ENCODE results near the gene ITIH3. TPM values are rescaled to one million over a fixed set of nuclear protein-coding genes. Genes with fewer than 3 reads are reported as not detected.

The ITIH3 gene
- total RNA-seq, 1 donor from 2014 or later = 2.1 TPM

GRCh38 chr3:52847726-52848125 lies 53.1 kb downstream of the ITIH3 start:
- Histone ChIP-seq H3K9me3 (ENCODE audit: control insufficient read depth in 3 of 3, low read length in 3 of 3) (no peaks in the 10 kb centered on the region), H3K27me3 (ENCODE audit: control insufficient read depth in 3 of 3, insufficient read depth in 3 of 3, low read length in 3 of 3) (no peaks in the 10 kb centered on the region), H3K4me1 (ENCODE audit: control insufficient read depth in 3 of 3, insufficient read depth in 3 of 3, low read length in 3 of 3) (peaks cover 53 to 79% (median 74%) of the 10 kb centered on the region in 3 donors), H3K4me3 (ENCODE audit: low read length in 3 of 3) (no peak overlapping the region), H3K9ac (ENCODE audit: low read depth in 1 of 3, low read length in 3 of 3) (peak overlapping the region in 1 of 3 donors; percentile 45), H3K27ac (ENCODE audit: low read depth, low read length) (peak overlapping the region; percentile 97), H3K36me3 (ENCODE audit: control insufficient read depth in 3 of 3, insufficient read depth in 3 of 3, low read length in 3 of 3) (peaks cover 20 to 31% (median 30%) of the 10 kb centered on the region in 3 donors)

DNA sequence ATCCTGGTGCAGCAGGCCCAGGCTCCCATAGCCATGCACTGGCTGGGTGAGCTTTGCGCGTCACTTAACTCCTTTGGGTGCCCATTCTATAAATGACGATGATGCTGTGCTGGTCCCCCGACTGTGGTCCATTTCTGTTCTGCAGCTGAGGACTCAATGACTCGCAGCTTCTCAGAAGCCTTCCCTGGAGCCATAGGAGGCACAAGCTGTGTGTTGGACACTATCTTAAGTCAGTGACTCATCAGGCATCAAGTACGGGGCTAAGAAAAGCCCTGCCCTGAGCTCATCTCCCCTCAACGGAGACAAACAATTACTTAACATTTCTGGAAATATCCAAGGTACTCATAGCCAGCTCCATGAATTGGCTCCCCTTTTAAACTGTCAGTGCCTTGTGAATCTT lies 54.0 kb downstream of the ITIH3 start:
- H3K4me1 ChIP-seq (ENCODE audit: control insufficient read depth in 3 of 3, insufficient read depth in 3 of 3, low read length in 3 of 3) = peaks cover 45 to 70% (median 66%) of the 10 kb centered on the region in 3 donors
- H3K27ac ChIP-seq (ENCODE audit: low read depth, low read length) = peak overlapping the region; percentile 97
- peak overlapping the region; percentile 28 to 74 (median 60) for H3K9ac ChIP-seq (ENCODE audit: low read depth in 1 of 3, low read length in 3 of 3)
- H3K36me3 ChIP-seq (ENCODE audit: control insufficient read depth in 3 of 3, insufficient read depth in 3 of 3, low read length in 3 of 3) = peaks cover 20 to 34% (median 31%) of the 10 kb centered on the region in 3 donors
- no peaks in the 10 kb centered on the region for H3K27me3 ChIP-seq (ENCODE audit: control insufficient read depth in 3 of 3, insufficient read depth in 3 of 3, low read length in 3 of 3)
- peak overlapping the region in 2 of 3 donors; percentile 7 to 19 for H3K4me3 ChIP-seq (ENCODE audit: low read length in 3 of 3)
- H3K9me3 ChIP-seq (ENCODE audit: control insufficient read depth in 3 of 3, low read length in 3 of 3) = no peaks in the 10 kb centered on the region

- no peaks in the 10 kb centered on the region for H3K9me3 ChIP-seq (ENCODE audit: control insufficient read depth in 3 of 3, low read length in 3 of 3)
- H3K27ac ChIP-seq (ENCODE audit: low read depth, low read length) = peak overlapping the region; percentile 97
- H3K27me3 ChIP-seq (ENCODE audit: control insufficient read depth in 3 of 3, insufficient read depth in 3 of 3, low read length in 3 of 3) = no peaks in the 10 kb centered on the region
- H3K4me1 ChIP-seq (ENCODE audit: control insufficient read depth in 3 of 3, insufficient read depth in 3 of 3, low read length in 3 of 3) = peaks cover 34 to 60% (median 55%) of the 10 kb centered on the region in 3 donors
- H3K9ac ChIP-seq (ENCODE audit: low read depth in 1 of 3, low read length in 3 of 3) = peak overlapping the region; percentile 15 to 74 (median 45)
- H3K36me3 ChIP-seq (ENCODE audit: control insufficient read depth in 3 of 3, insufficient read depth in 3 of 3, low read length in 3 of 3) = peaks cover 20 to 39% (median 38%) of the 10 kb centered on the region in 3 donors
- no peak overlapping the region for H3K4me3 ChIP-seq (ENCODE audit: low read length in 3 of 3)
These were observed 55.1 kb downstream of the ITIH3 start for GRCh38 chr3:52849656-52850055.

DNA sequence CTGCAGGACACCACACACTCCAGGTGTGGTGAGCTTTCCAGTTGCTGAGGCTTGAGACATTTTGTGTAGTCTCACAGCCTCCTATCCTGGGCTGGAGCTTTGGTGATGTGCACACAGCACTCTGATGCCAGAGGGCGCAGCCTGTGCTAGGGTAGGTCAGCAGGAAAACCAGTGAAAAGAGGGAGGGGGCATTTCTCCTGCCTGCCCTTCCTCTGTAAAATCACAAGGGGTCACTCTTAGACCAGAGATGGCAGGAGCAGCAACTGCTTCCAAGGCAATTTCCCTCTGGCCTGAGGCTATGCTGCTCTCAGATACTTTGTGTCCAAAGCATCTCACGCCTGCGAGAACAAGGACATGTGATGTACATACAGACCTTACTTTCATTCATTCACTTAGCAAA lies 56.8 kb downstream of the ITIH3 start:
- Histone ChIP-seq H3K36me3 (ENCODE audit: control insufficient read depth in 3 of 3, insufficient read depth in 3 of 3, low read length in 3 of 3) (peaks cover 27 to 41% (median 38%) of the 10 kb centered on the region in 3 donors), H3K27ac (ENCODE audit: low read depth, low read length) (no peak overlapping the region)

DNA sequence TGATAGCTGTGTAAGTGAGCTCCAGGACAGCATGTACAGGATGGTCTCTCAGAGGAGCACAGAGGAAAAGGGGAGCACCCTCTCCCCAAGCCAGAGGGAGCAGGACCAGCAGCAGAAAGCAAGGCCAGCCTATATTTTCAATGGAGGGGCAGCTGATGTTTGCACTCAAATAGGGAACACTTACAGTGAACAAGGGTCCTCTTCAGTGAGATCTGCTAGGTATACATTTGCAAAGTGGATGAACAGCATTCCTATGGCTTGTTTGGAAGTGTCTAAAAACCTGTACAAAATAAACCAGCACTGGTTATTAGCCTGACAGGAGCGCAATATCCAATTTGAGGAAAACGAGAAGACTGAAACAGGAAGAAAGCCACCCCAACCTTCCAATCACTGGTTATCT lies 57.8 kb downstream of the ITIH3 start:
- H3K27me3 ChIP-seq (ENCODE audit: control insufficient read depth in 3 of 3, insufficient read depth in 3 of 3, low read length in 3 of 3) = no peaks in the 10 kb centered on the region
- no peak overlapping the region for H3K9ac ChIP-seq (ENCODE audit: low read depth in 1 of 3, low read length in 3 of 3)
- no peak overlapping the region for H3K4me3 ChIP-seq (ENCODE audit: low read length in 3 of 3)
- H3K36me3 ChIP-seq (ENCODE audit: control insufficient read depth in 3 of 3, insufficient read depth in 3 of 3, low read length in 3 of 3) = peaks cover 27 to 45% (median 38%) of the 10 kb centered on the region in 3 donors
- H3K9me3 ChIP-seq (ENCODE audit: control insufficient read depth in 3 of 3, low read length in 3 of 3) = no peaks in the 10 kb centered on the region
- H3K4me1 ChIP-seq (ENCODE audit: control insufficient read depth in 3 of 3, insufficient read depth in 3 of 3, low read length in 3 of 3) = peaks cover 17 to 33% (median 31%) of the 10 kb centered on the region in 3 donors
- H3K27ac ChIP-seq (ENCODE audit: low read depth, low read length) = no peak overlapping the region

More for the DNA sequence above, 56.8 kb downstream of the ITIH3 start:
- H3K27me3 ChIP-seq (ENCODE audit: control insufficient read depth in 3 of 3, insufficient read depth in 3 of 3, low read length in 3 of 3) = no peaks in the 10 kb centered on the region
- H3K9me3 ChIP-seq (ENCODE audit: control insufficient read depth in 3 of 3, low read length in 3 of 3) = no peaks in the 10 kb centered on the region
- no peak overlapping the region for H3K4me3 ChIP-seq (ENCODE audit: low read length in 3 of 3)
- peaks cover 21 to 43% (median 40%) of the 10 kb centered on the region in 3 donors for H3K4me1 ChIP-seq (ENCODE audit: control insufficient read depth in 3 of 3, insufficient read depth in 3 of 3, low read length in 3 of 3)
- peak overlapping the region in 2 of 3 donors; percentile 12 to 57 for H3K9ac ChIP-seq (ENCODE audit: low read depth in 1 of 3, low read length in 3 of 3)

- H3K9ac ChIP-seq (ENCODE audit: low read depth in 1 of 3, low read length in 3 of 3) = no peak overlapping the region
- H3K36me3 ChIP-seq (ENCODE audit: control insufficient read depth in 3 of 3, insufficient read depth in 3 of 3, low read length in 3 of 3) = peaks cover 26 to 38% (median 31%) of the 10 kb centered on the region in 3 donors
- no peak overlapping the region for H3K4me3 ChIP-seq (ENCODE audit: low read length in 3 of 3)
- H3K9me3 ChIP-seq (ENCODE audit: control insufficient read depth in 3 of 3, low read length in 3 of 3) = no peaks in the 10 kb centered on the region
- H3K27ac ChIP-seq (ENCODE audit: low read depth, low read length) = no peak overlapping the region
- no peaks in the 10 kb centered on the region for H3K27me3 ChIP-seq (ENCODE audit: control insufficient read depth in 3 of 3, insufficient read depth in 3 of 3, low read length in 3 of 3)
- peaks cover 6 to 17% (median 15%) of the 10 kb centered on the region in 3 donors for H3K4me1 ChIP-seq (ENCODE audit: control insufficient read depth in 3 of 3, insufficient read depth in 3 of 3, low read length in 3 of 3)
These were observed 59.4 kb downstream of the ITIH3 start for GRCh38 chr3:52854013-52854412.

- Histone ChIP-seq H3K36me3 (ENCODE audit: control insufficient read depth in 3 of 3, insufficient read depth in 3 of 3, low read length in 3 of 3) (peaks cover 15 to 28% (median 16%) of the 10 kb centered on the region in 3 donors), H3K4me3 (ENCODE audit: low read length in 3 of 3) (no peak overlapping the region), H3K27ac (ENCODE audit: low read depth, low read length) (no peak overlapping the region), H3K4me1 (ENCODE audit: control insufficient read depth in 3 of 3, insufficient read depth in 3 of 3, low read length in 3 of 3) (no peaks in the 10 kb centered on the region), H3K9me3 (ENCODE audit: control insufficient read depth in 3 of 3, low read length in 3 of 3) (no peaks in the 10 kb centered on the region), H3K27me3 (ENCODE audit: control insufficient read depth in 3 of 3, insufficient read depth in 3 of 3, low read length in 3 of 3) (no peaks in the 10 kb centered on the region), H3K9ac (ENCODE audit: low read depth in 1 of 3, low read length in 3 of 3) (no peak overlapping the region)
These were observed 62.1 kb downstream of the ITIH3 start for GRCh38 chr3:52856666-52857065.

DNA sequence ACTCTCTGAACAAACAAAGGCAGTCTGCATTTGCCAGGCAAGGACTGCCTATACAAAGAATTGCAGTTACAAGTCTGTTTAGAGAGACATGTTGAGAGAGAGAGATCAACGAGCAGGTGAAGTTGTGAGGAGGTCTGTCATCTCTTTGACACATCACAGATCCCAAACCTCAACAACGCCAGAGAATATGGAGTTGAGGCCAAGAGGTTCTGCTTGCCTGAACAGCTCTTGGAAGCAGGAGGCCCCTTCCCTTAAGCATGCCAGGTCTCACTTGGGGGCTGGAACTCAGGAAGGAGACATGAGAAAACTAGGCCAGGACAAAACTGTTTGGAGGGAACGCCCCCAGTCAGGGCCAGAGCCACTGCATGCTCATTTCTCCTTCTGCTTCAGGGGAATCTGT lies 62.5 kb downstream of the ITIH3 start:
- no peak overlapping the region for H3K9ac ChIP-seq (ENCODE audit: low read depth in 1 of 3, low read length in 3 of 3)
- peaks cover 11 to 23% (median 13%) of the 10 kb centered on the region in 3 donors for H3K36me3 ChIP-seq (ENCODE audit: control insufficient read depth in 3 of 3, insufficient read depth in 3 of 3, low read length in 3 of 3)
- no peak overlapping the region for H3K27ac ChIP-seq (ENCODE audit: low read depth, low read length)
- no peaks in the 10 kb centered on the region for H3K27me3 ChIP-seq (ENCODE audit: control insufficient read depth in 3 of 3, insufficient read depth in 3 of 3, low read length in 3 of 3)
- H3K4me3 ChIP-seq (ENCODE audit: low read length in 3 of 3) = no peak overlapping the region
- H3K4me1 ChIP-seq (ENCODE audit: control insufficient read depth in 3 of 3, insufficient read depth in 3 of 3, low read length in 3 of 3) = no peaks in the 10 kb centered on the region
- no peaks in the 10 kb centered on the region for H3K9me3 ChIP-seq (ENCODE audit: control insufficient read depth in 3 of 3, low read length in 3 of 3)

GRCh38 chr3:52857864-52858263 lies 63.3 kb downstream of the ITIH3 start:
- Histone ChIP-seq H3K27me3 (ENCODE audit: control insufficient read depth in 3 of 3, insufficient read depth in 3 of 3, low read length in 3 of 3) (no peaks in the 10 kb centered on the region), H3K4me3 (ENCODE audit: low read length in 3 of 3) (no peak overlapping the region), H3K9me3 (ENCODE audit: control insufficient read depth in 3 of 3, low read length in 3 of 3) (no peaks in the 10 kb centered on the region), H3K4me1 (ENCODE audit: control insufficient read depth in 3 of 3, insufficient read depth in 3 of 3, low read length in 3 of 3) (no peaks in the 10 kb centered on the region), H3K9ac (ENCODE audit: low read depth in 1 of 3, low read length in 3 of 3) (no peak overlapping the region), H3K27ac (ENCODE audit: low read depth, low read length) (no peak overlapping the region), H3K36me3 (ENCODE audit: control insufficient read depth in 3 of 3, insufficient read depth in 3 of 3, low read length in 3 of 3) (peaks cover 8 to 17% (median 9%) of the 10 kb centered on the region in 3 donors)

All from skeletal muscle tissue (tissue), 4 donors.